ENCODE measurements around the gene OSBPL3.

OSBPL3 gene

DNA sequence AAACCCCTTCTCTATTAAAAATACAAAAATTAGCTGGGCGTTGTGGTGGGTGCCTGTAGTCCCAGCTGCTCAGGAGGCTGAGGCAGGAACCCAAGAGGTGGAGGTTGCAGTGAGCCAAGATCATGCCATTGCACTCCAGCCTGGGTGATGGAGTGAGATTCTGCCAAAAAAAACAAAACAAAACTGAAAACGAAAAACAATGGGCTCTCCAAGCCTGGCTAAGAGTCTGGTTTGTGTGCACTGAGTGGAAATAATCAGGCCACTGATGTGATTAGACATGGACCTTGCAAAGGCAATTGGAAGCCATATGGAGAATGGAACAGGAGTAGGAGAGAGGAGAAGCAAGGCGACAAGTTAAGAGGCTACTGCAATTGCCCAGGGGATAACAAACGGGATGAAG lies 162.6 kb downstream of the OSBPL3 start:
- peaks cover 4% of the 10 kb centered on the region in 2 donors for H3K36me3 ChIP-seq (ENCODE audit: control insufficient read depth in 2 of 2, insufficient read depth in 2 of 2, low read length in 2 of 2)
- peaks cover 9 to 10% of the 10 kb centered on the region in 2 donors for H3K4me1 ChIP-seq (ENCODE audit: control insufficient read depth in 2 of 2, insufficient read depth in 2 of 2, low read length in 2 of 2)
- no peaks in the 10 kb centered on the region for H3K9me3 ChIP-seq (ENCODE audit: control insufficient read depth in 2 of 2, low read length in 2 of 2)
- no peaks in the 10 kb centered on the region for H3K27me3 ChIP-seq (ENCODE audit: control insufficient read depth in 2 of 2, insufficient read depth in 2 of 2, low read length in 2 of 2)
- H3K27ac ChIP-seq (ENCODE audit: low read depth in 2 of 2, low read length in 2 of 2): no peak overlapping the region
- H3K9ac ChIP-seq (ENCODE audit: low read depth in 1 of 2, low read length in 2 of 2): no peak overlapping the region
- no peak overlapping the region for H3K4me3 ChIP-seq (ENCODE audit: low read length in 2 of 2)

DNA sequence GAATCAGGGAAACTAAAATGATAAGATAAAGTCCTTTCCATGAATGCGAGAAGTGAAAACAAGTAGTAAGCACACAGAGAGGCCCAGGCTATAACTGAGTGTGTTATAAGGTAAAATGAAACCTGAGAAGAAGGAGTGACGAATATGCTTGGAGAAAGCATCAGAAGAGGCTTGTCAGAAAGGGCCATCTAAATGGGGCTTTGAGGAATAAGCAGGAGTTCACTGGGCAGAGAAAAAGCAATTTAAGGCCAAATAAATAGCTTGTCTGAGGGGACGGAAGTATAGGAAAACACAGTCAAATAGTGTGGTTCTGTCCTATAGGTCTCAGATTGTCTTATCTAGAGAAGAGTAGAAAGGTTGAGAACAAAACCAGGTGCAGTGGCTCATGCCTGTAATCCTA lies 163.1 kb downstream of the OSBPL3 start:
- H3K9me3 ChIP-seq (ENCODE audit: control insufficient read depth in 2 of 2, low read length in 2 of 2): no peaks in the 10 kb centered on the region
- no peak overlapping the region for H3K9ac ChIP-seq (ENCODE audit: low read depth in 1 of 2, low read length in 2 of 2)

GRCh38 chr7:24812305-24812945 lies 167.6 kb downstream of the OSBPL3 start:
- no peak overlapping the region for H3K9ac ChIP-seq (ENCODE audit: low read depth in 1 of 2, low read length in 2 of 2)
- no peak overlapping the region for H3K4me3 ChIP-seq (ENCODE audit: low read length in 2 of 2)
- peaks cover 4 to 16% of the 10 kb centered on the region in 2 donors for H3K36me3 ChIP-seq (ENCODE audit: control insufficient read depth in 2 of 2, insufficient read depth in 2 of 2, low read length in 2 of 2)

More for the DNA sequence above, 163.1 kb downstream of the OSBPL3 start:
- Histone ChIP-seq H3K36me3 (ENCODE audit: control insufficient read depth in 2 of 2, insufficient read depth in 2 of 2, low read length in 2 of 2) (peaks cover 4% of the 10 kb centered on the region in 2 donors), H3K27ac (ENCODE audit: low read depth in 2 of 2, low read length in 2 of 2) (no peak overlapping the region), H3K4me3 (ENCODE audit: low read length in 2 of 2) (no peak overlapping the region), H3K27me3 (ENCODE audit: control insufficient read depth in 2 of 2, insufficient read depth in 2 of 2, low read length in 2 of 2) (no peaks in the 10 kb centered on the region), H3K4me1 (ENCODE audit: control insufficient read depth in 2 of 2, insufficient read depth in 2 of 2, low read length in 2 of 2) (peaks cover 9 to 10% of the 10 kb centered on the region in 2 donors)

GRCh38 chr7:24808518-24808917 lies 171.5 kb downstream of the OSBPL3 start:
- Histone ChIP-seq H3K27me3 (ENCODE audit: control insufficient read depth in 2 of 2, insufficient read depth in 2 of 2, low read length in 2 of 2) (no peaks in the 10 kb centered on the region), H3K4me1 (ENCODE audit: control insufficient read depth in 2 of 2, insufficient read depth in 2 of 2, low read length in 2 of 2) (no peaks in the 10 kb centered on the region), H3K36me3 (ENCODE audit: control insufficient read depth in 2 of 2, insufficient read depth in 2 of 2, low read length in 2 of 2) (peaks cover 0 to 17% of the 10 kb centered on the region in 2 donors)

More at GRCh38 chr7:24812305-24812945, 167.6 kb downstream of the OSBPL3 start:
- Histone ChIP-seq H3K27me3 (ENCODE audit: control insufficient read depth in 2 of 2, insufficient read depth in 2 of 2, low read length in 2 of 2) (no peaks in the 10 kb centered on the region), H3K4me1 (ENCODE audit: control insufficient read depth in 2 of 2, insufficient read depth in 2 of 2, low read length in 2 of 2) (no peaks in the 10 kb centered on the region), H3K9me3 (ENCODE audit: control insufficient read depth in 2 of 2, low read length in 2 of 2) (no peaks in the 10 kb centered on the region), H3K27ac (ENCODE audit: low read depth in 2 of 2, low read length in 2 of 2) (no peak overlapping the region)

GRCh38 chr7:24802300-24802699 lies 177.7 kb downstream of the OSBPL3 start:
- no peaks in the 10 kb centered on the region for H3K27me3 ChIP-seq (ENCODE audit: control insufficient read depth in 2 of 2, insufficient read depth in 2 of 2, low read length in 2 of 2)
- no peak overlapping the region for H3K4me3 ChIP-seq (ENCODE audit: low read length in 2 of 2)
- no peak overlapping the region for H3K27ac ChIP-seq (ENCODE audit: low read depth in 2 of 2, low read length in 2 of 2)
- peaks cover 0 to 5% of the 10 kb centered on the region in 2 donors for H3K36me3 ChIP-seq (ENCODE audit: control insufficient read depth in 2 of 2, insufficient read depth in 2 of 2, low read length in 2 of 2)
- no peaks in the 10 kb centered on the region for H3K9me3 ChIP-seq (ENCODE audit: control insufficient read depth in 2 of 2, low read length in 2 of 2)
- H3K4me1 ChIP-seq (ENCODE audit: control insufficient read depth in 2 of 2, insufficient read depth in 2 of 2, low read length in 2 of 2): no peaks in the 10 kb centered on the region
- no peak overlapping the region for H3K9ac ChIP-seq (ENCODE audit: low read depth in 1 of 2, low read length in 2 of 2)

More at GRCh38 chr7:24808518-24808917, 171.5 kb downstream of the OSBPL3 start:
- no peak overlapping the region for H3K4me3 ChIP-seq (ENCODE audit: low read length in 2 of 2)
- H3K9ac ChIP-seq (ENCODE audit: low read depth in 1 of 2, low read length in 2 of 2): no peak overlapping the region
- no peak overlapping the region for H3K27ac ChIP-seq (ENCODE audit: low read depth in 2 of 2, low read length in 2 of 2)
- no peaks in the 10 kb centered on the region for H3K9me3 ChIP-seq (ENCODE audit: control insufficient read depth in 2 of 2, low read length in 2 of 2)

- H3K9ac ChIP-seq (ENCODE audit: low read depth in 1 of 2, low read length in 2 of 2): no peak overlapping the region
- peaks cover 0 to 5% of the 10 kb centered on the region in 2 donors for H3K36me3 ChIP-seq (ENCODE audit: control insufficient read depth in 2 of 2, insufficient read depth in 2 of 2, low read length in 2 of 2)
- no peak overlapping the region for H3K27ac ChIP-seq (ENCODE audit: low read depth in 2 of 2, low read length in 2 of 2)
- no peaks in the 10 kb centered on the region for H3K9me3 ChIP-seq (ENCODE audit: control insufficient read depth in 2 of 2, low read length in 2 of 2)
- H3K4me3 ChIP-seq (ENCODE audit: low read length in 2 of 2): no peak overlapping the region
- H3K27me3 ChIP-seq (ENCODE audit: control insufficient read depth in 2 of 2, insufficient read depth in 2 of 2, low read length in 2 of 2): no peaks in the 10 kb centered on the region
- H3K4me1 ChIP-seq (ENCODE audit: control insufficient read depth in 2 of 2, insufficient read depth in 2 of 2, low read length in 2 of 2): no peaks in the 10 kb centered on the region
Observed at GRCh38 chr7:24801883-24802282, 178.1 kb downstream of the OSBPL3 start.

DNA sequence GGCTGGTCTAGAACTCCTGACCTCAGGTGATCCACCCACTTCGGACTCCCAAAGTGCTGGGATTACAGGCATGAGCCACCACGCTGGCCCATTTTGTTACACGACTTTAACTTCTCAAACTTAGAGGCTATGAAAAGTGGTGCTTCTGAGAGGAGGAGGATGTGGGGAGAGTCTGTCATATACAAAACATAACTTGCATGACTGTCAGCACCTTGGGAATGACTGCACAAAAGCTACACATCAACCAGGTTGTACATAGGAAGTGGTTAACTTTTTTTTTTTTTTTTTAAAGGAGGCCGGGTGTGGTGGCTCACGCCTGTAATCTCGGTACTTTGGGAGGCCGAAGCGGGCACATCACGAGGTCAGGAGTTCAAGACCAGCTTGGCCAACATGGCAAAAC lies 179.3 kb downstream of the OSBPL3 start:
- Histone ChIP-seq H3K36me3 (ENCODE audit: control insufficient read depth in 2 of 2, insufficient read depth in 2 of 2, low read length in 2 of 2) (peaks cover 0 to 5% of the 10 kb centered on the region in 2 donors), H3K4me3 (ENCODE audit: low read length in 2 of 2) (no peak overlapping the region), H3K9me3 (ENCODE audit: control insufficient read depth in 2 of 2, low read length in 2 of 2) (no peaks in the 10 kb centered on the region), H3K27ac (ENCODE audit: low read depth in 2 of 2, low read length in 2 of 2) (no peak overlapping the region), H3K9ac (ENCODE audit: low read depth in 1 of 2, low read length in 2 of 2) (no peak overlapping the region), H3K27me3 (ENCODE audit: control insufficient read depth in 2 of 2, insufficient read depth in 2 of 2, low read length in 2 of 2) (no peaks in the 10 kb centered on the region), H3K4me1 (ENCODE audit: control insufficient read depth in 2 of 2, insufficient read depth in 2 of 2, low read length in 2 of 2) (no peaks in the 10 kb centered on the region)

- Histone ChIP-seq H3K36me3 (ENCODE audit: control insufficient read depth in 2 of 2, insufficient read depth in 2 of 2, low read length in 2 of 2) (peaks cover 0 to 5% of the 10 kb centered on the region in 2 donors), H3K27me3 (ENCODE audit: control insufficient read depth in 2 of 2, insufficient read depth in 2 of 2, low read length in 2 of 2) (no peaks in the 10 kb centered on the region)
Observed at GRCh38 chr7:24800073-24800472, 179.9 kb downstream of the OSBPL3 start.

DNA sequence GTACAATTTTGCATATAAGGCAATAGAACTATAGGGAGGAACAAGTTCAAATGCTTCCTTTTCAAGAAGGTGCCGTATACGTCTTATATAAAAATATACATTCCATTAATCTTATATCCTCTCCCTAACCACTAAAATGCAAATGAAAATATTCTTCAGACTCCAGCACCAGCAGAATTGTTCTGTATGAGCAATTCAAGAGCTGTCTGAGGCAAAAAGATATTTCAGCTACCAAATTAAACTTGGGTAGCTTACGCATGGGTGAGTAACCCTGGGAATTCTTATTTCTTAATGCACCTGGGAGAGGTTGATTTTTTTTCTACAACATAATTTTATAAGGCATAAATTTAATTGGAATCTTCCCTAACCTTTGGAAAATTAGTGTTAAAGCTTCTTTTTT lies 180.5 kb downstream of the OSBPL3 start:
- Histone ChIP-seq H3K36me3 (ENCODE audit: control insufficient read depth in 2 of 2, insufficient read depth in 2 of 2, low read length in 2 of 2) (peaks cover 0 to 5% of the 10 kb centered on the region in 2 donors), H3K4me3 (ENCODE audit: low read length in 2 of 2) (no peak overlapping the region), H3K9ac (ENCODE audit: low read depth in 1 of 2, low read length in 2 of 2) (no peak overlapping the region), H3K9me3 (ENCODE audit: control insufficient read depth in 2 of 2, low read length in 2 of 2) (no peaks in the 10 kb centered on the region), H3K4me1 (ENCODE audit: control insufficient read depth in 2 of 2, insufficient read depth in 2 of 2, low read length in 2 of 2) (no peaks in the 10 kb centered on the region), H3K27me3 (ENCODE audit: control insufficient read depth in 2 of 2, insufficient read depth in 2 of 2, low read length in 2 of 2) (no peaks in the 10 kb centered on the region), H3K27ac (ENCODE audit: low read depth in 2 of 2, low read length in 2 of 2) (no peak overlapping the region)

More at GRCh38 chr7:24800073-24800472, 179.9 kb downstream of the OSBPL3 start:
- Histone ChIP-seq H3K9me3 (ENCODE audit: control insufficient read depth in 2 of 2, low read length in 2 of 2) (no peaks in the 10 kb centered on the region), H3K9ac (ENCODE audit: low read depth in 1 of 2, low read length in 2 of 2) (no peak overlapping the region), H3K27ac (ENCODE audit: low read depth in 2 of 2, low read length in 2 of 2) (no peak overlapping the region), H3K4me1 (ENCODE audit: control insufficient read depth in 2 of 2, insufficient read depth in 2 of 2, low read length in 2 of 2) (no peaks in the 10 kb centered on the region), H3K4me3 (ENCODE audit: low read length in 2 of 2) (no peak overlapping the region)

DNA sequence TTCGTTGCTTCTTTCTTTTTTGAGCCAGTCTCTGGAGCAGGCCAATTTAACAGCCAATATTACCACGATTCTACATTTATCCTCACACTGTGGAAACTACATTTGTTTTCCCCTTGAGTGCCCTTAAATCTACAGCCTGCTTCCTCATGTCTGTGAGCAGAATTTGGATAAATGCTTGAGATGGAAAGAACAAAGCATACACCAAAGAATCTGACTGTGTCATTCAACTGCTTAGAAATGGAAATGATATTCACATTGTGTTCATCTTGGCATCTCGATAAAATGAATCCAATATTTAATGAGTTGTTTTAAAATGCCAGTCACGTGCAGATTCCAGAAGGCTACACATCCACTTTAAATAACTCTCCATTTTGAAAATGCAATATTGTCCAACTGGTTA lies 181.7 kb downstream of the OSBPL3 start:
- H3K36me3 ChIP-seq (ENCODE audit: control insufficient read depth in 2 of 2, insufficient read depth in 2 of 2, low read length in 2 of 2): no peaks in the 10 kb centered on the region
- no peak overlapping the region for H3K9ac ChIP-seq (ENCODE audit: low read depth in 1 of 2, low read length in 2 of 2)
- H3K27me3 ChIP-seq (ENCODE audit: control insufficient read depth in 2 of 2, insufficient read depth in 2 of 2, low read length in 2 of 2): no peaks in the 10 kb centered on the region
- H3K9me3 ChIP-seq (ENCODE audit: control insufficient read depth in 2 of 2, low read length in 2 of 2): no peaks in the 10 kb centered on the region
- no peak overlapping the region for H3K4me3 ChIP-seq (ENCODE audit: low read length in 2 of 2)
- H3K4me1 ChIP-seq (ENCODE audit: control insufficient read depth in 2 of 2, insufficient read depth in 2 of 2, low read length in 2 of 2): no peaks in the 10 kb centered on the region
- H3K27ac ChIP-seq (ENCODE audit: low read depth in 2 of 2, low read length in 2 of 2): no peak overlapping the region

All from mucosa of rectum (tissue), 2 donors.